Measurements from ENCODE around the gene CCDC186. TPM values are rescaled to one million over a fixed set of nuclear protein-coding genes. Genes with fewer than 3 reads are reported as not detected.

Gene CCDC186
- total RNA-seq, 1 donor from 2014 or later: 15.7 TPM

DNA sequence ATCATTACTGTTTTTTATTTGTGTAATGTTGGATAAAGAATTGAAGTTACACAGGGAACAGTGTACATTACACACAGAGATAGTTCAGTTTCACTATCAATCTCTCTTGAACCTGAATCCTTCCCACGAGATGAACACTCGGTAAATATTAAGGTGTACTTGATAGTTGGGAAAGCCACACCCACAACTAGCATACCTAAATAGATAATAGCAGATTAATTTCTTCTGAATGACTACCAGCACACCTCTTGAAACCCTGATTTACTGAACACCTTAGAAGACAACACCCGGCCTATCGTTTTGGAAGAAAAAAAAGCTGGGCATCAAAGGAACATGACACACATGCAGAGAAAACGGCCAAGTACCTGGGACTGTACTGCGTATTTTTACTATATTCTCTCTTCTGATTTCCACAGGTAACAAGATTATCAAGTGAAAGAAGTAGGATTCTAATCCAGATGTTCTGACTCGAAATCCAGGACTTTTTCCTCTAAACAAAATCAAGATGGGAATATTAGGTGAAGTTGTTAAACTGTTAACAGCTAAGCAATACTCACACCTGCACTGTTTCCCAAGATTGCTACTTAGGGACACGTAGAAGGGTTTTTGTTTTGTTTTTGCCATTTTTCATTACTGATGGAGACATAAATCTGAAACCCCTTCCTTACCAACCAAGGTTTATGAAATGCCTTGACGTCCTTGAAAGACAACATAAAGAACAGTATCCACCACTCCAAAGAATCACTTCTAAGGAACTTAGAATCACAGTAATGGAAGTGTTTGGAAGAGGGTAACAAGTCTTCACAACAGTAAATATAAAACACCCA, 1.0 kb downstream of the CCDC186 start:
- TF ChIP-seq, protein P1, sequence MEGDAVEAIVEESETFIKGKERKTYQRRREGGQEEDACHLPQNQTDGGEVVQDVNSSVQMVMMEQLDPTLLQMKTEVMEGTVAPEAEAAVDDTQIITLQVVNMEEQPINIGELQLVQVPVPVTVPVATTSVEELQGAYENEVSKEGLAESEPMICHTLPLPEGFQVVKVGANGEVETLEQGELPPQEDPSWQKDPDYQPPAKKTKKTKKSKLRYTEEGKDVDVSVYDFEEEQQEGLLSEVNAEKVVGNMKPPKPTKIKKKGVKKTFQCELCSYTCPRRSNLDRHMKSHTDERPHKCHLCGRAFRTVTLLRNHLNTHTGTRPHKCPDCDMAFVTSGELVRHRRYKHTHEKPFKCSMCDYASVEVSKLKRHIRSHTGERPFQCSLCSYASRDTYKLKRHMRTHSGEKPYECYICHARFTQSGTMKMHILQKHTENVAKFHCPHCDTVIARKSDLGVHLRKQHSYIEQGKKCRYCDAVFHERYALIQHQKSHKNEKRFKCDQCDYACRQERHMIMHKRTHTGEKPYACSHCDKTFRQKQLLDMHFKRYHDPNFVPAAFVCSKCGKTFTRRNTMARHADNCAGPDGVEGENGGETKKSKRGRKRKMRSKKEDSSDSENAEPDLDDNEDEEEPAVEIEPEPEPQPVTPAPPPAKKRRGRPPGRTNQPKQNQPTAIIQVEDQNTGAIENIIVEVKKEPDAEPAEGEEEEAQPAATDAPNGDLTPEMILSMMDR (IDR thresholded peaks at IDR 0.05; ENCODE audit: partially characterized antibody, unreplicated experiment): no peak
- Mint-ChIP-seq H3K9me3 (ENCODE audit: unreplicated experiment) (peaks cover 7% of the 10 kb centered on the region), H3K27ac (ENCODE audit: unreplicated experiment) (peak overlapping the region; percentile 95), H3K4me1 (ENCODE audit: low read depth, unreplicated experiment) (peaks cover 6% of the 10 kb centered on the region), H3K27me3 (ENCODE audit: unreplicated experiment) (peaks cover 7% of the 10 kb centered on the region), H3K4me3 (ENCODE audit: unreplicated experiment) (peak overlapping the region; percentile 99), H3K36me3 (ENCODE audit: unreplicated experiment) (peaks cover 6% of the 10 kb centered on the region)
- no peak for DNase-seq

DNA sequence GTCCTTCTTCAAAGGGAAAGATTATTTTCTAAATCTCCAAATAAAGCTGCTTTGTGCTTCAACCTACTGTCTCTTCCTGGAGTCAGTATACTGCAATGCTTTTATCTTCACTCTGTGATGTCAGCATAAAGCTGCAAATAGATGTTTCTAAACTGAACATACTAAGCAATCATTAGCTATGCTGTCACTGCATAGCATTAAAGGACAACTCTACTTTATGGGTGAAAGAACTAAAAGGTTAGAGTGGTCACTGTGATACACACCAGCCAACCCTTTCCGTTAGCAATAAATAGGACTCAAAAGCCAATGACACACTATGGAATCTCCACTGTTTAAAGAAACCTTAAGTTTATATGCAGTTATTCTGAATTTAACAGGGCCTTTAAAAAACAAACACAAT, 1.8 kb downstream of the CCDC186 start:
- no peak for DNase-seq
- Mint-ChIP-seq H3K9me3 (ENCODE audit: unreplicated experiment) (peaks cover 7% of the 10 kb centered on the region), H3K36me3 (ENCODE audit: unreplicated experiment) (peaks cover 10% of the 10 kb centered on the region), H3K4me3 (ENCODE audit: unreplicated experiment) (peak overlapping the region; percentile 99), H3K4me1 (ENCODE audit: low read depth, unreplicated experiment) (peaks cover 6% of the 10 kb centered on the region), H3K27me3 (ENCODE audit: unreplicated experiment) (peaks cover 7% of the 10 kb centered on the region), H3K27ac (ENCODE audit: unreplicated experiment) (no peak overlapping the region)
- TF ChIP-seq, protein P1 (IDR thresholded peaks at IDR 0.05; ENCODE audit: partially characterized antibody, unreplicated experiment): no peak

DNA sequence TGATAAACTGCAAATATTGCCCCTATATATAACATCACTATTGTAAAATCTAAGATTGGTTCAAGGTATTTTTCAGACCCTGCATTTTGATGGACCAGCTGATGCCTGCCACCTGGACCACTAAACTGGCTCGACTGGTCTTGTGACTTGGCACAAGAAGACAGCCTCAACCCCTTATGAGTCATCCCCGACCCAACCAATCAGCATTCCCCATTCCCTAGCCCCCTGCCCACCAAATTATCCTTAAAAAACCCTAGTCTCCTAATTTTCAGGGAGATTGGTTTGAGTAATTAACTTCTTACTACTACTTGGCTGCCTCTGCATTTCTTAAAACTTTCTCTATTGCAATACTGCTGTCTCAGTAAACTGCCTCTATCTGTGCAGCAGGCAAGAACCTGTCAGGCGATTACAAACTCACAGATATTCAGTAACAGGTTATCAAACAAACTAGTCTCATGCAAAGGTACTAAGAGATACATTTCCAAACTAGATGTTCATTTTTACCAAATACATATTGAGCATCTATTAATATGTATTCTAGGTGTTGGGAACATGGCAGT, 5.5 kb downstream of the CCDC186 start:
- TF ChIP-seq, protein P1 (IDR thresholded peaks at IDR 0.05; ENCODE audit: partially characterized antibody, unreplicated experiment): no peak
- Mint-ChIP-seq H3K4me1 (ENCODE audit: low read depth, unreplicated experiment) (peaks cover 6% of the 10 kb centered on the region), H3K4me3 (ENCODE audit: unreplicated experiment) (no peak overlapping the region), H3K27me3 (ENCODE audit: unreplicated experiment) (peaks cover 2% of the 10 kb centered on the region), H3K27ac (ENCODE audit: unreplicated experiment) (no peak overlapping the region), H3K9me3 (ENCODE audit: unreplicated experiment) (peaks cover 2% of the 10 kb centered on the region), H3K36me3 (ENCODE audit: unreplicated experiment) (peaks cover 11% of the 10 kb centered on the region)
- no peak for DNase-seq

DNA sequence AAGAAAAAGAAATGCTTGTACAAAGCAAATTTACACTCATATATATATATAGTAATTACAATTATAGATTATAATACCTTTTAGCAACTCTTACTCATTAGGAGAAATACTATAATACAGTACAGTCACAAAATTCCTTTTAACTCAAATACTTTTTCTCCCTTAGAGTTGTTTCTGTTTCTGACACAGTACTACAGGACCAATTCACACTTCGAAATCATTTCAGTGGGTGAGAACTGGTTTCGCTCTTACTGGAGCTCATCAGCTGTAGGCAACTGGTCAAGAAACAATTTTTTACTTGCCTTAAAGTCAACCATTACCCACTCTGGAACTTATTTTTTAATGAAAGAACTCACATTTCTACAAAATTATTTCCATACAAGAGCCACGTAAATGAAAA, 6.0 kb downstream of the CCDC186 start:
- TF ChIP-seq, protein P1 (IDR thresholded peaks at IDR 0.05; ENCODE audit: partially characterized antibody, unreplicated experiment): no peak
- H3K9me3 Mint-ChIP-seq (ENCODE audit: unreplicated experiment): peaks cover 2% of the 10 kb centered on the region
- peaks cover 2% of the 10 kb centered on the region for H3K27me3 Mint-ChIP-seq (ENCODE audit: unreplicated experiment)
- DNase-seq: no peak
- H3K27ac Mint-ChIP-seq (ENCODE audit: unreplicated experiment): no peak overlapping the region
- H3K36me3 Mint-ChIP-seq (ENCODE audit: unreplicated experiment): peaks cover 11% of the 10 kb centered on the region
- peaks cover 2% of the 10 kb centered on the region for H3K4me1 Mint-ChIP-seq (ENCODE audit: low read depth, unreplicated experiment)
- no peak overlapping the region for H3K4me3 Mint-ChIP-seq (ENCODE audit: unreplicated experiment)

DNA sequence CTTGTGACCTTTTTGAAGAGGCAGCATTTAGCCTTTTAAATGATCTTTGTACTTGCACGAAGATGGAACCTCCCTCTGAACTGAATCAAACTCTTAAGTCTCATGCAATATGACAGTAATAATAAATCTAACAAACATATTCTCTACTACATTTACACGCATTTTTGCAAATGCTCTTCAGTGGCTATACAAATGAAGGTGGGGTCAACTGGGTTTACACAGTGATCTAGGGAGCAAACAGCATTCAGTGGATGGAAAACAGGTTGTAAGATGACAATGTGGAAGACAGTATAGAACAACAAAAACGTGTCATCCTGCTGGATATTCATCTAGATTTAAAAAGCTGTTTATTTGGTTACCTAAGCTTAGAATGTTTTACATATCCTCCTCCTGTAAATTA, 7.5 kb downstream of the CCDC186 start:
- H3K27me3 Mint-ChIP-seq (ENCODE audit: unreplicated experiment): peaks cover 2% of the 10 kb centered on the region
- H3K4me3 Mint-ChIP-seq (ENCODE audit: unreplicated experiment): no peak overlapping the region
- H3K4me1 Mint-ChIP-seq (ENCODE audit: low read depth, unreplicated experiment): no peaks in the 10 kb centered on the region
- H3K36me3 Mint-ChIP-seq (ENCODE audit: unreplicated experiment): peaks cover 11% of the 10 kb centered on the region
- TF ChIP-seq, protein P1 (IDR thresholded peaks at IDR 0.05; ENCODE audit: partially characterized antibody, unreplicated experiment): no peak
- H3K9me3 Mint-ChIP-seq (ENCODE audit: unreplicated experiment): peaks cover 2% of the 10 kb centered on the region
- DNase-seq: no peak
- H3K27ac Mint-ChIP-seq (ENCODE audit: unreplicated experiment): no peak overlapping the region
